Progenitor cell of endocrine pancreas (in vitro differentiated cells): Measurements from ENCODE around the gene FAM131C. TPM values are rescaled to one million over a fixed set of nuclear protein-coding genes. Genes with fewer than 3 reads are reported as not detected.
A peak's percentile ranks its signal among the peaks of the same experiment; 100 is the strongest.

Source experiments
- DNase-seq: peaks from one replicate; pipeline ENCODE4 v3.0.0; 2021; ENCODE audit warnings: low spot score; ENCODE audit not compliant: unreplicated experiment
- H3K27ac Mint-ChIP-seq: 2 replicates; pipeline ENCODE4 v1.8.0; 2021; ENCODE audit warnings: mild to moderate bottlenecking, moderate library complexity, mixed read lengths
- H3K27me3 Mint-ChIP-seq: 2 replicates; pipeline ENCODE4 v1.8.0; 2021; ENCODE audit warnings: mixed read lengths
- H3K36me3 Mint-ChIP-seq: 2 replicates; pipeline ENCODE4 v1.8.0; 2022; ENCODE audit warnings: mixed read lengths; ENCODE audit not compliant: insufficient read depth
- H3K4me1 Mint-ChIP-seq: 2 replicates; pipeline ENCODE4 v1.8.0; 2021; ENCODE audit warnings: low read depth, mixed read lengths
- H3K4me3 Mint-ChIP-seq: 2 replicates; pipeline ENCODE4 v1.8.0; 2021; ENCODE audit warnings: low read depth, mild to moderate bottlenecking, moderate library complexity, mixed read lengths
- H3K9me3 Mint-ChIP-seq: 2 replicates; pipeline ENCODE4 v1.8.0; 2021; ENCODE audit warnings: low read depth, mixed read lengths
- total RNA-seq: library from RNA; stranded (reverse); gene quantifications from 2 replicates; pipeline ENCODE4 v1.2.1, GENCODE V29; 2021
- TF ChIP-seq, protein P1 (sequence below): fragments of 200-600 bp; sonication (generic); IDR thresholded peaks from one replicate; pipeline ENCODE4 v1.5.0; 2021; ENCODE audit warnings: antibody characterized with exemption, mild to moderate bottlenecking; ENCODE audit not compliant: unreplicated experiment

Gene FAM131C
- total RNA-seq, 1 donor from 2014 or later, result 1.2 TPM

DNA sequence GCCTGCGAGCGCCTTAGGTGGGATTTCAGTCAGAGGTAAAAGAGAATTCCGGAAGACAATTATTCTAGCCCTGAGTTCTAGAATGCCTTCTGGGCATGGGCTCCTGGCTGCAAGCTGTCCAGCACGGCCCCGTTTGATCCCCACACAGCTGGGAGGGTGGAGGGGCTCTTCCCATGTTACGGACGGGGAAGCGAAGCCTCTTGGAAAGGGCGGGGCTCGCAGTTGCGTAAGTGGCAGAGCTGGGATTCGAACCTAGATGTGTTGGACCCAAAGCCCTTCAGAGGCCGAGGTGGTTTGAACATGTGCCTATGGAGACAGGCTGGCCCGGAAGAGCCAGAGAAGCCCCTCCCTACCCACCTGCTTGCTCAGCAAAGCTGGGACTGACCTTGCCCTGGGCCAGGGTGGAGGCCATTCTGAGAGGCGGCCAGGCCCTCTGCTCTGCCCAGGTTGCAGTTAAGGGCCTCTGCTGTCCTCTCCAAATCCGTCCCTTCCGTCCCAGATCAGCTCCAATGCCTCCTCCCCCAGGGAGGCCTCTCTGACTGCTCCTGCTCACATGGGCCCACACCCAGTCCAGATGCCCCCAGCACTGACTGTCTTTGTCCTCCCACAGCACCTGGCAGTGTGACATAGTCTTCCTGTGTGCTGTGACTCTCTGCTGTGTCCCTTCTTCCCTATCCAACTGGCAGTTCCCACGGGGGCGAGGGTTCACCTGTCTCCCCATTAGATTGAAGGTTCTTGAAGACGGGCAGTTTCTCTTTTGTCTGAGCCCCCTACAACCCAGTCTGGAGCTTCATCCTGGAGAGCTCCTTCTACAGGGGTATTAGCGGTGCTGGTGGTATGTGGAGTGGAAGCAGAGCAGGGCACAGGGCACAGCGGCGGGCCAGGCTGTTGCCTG lies 54.5 kb downstream of the FAM131C start:
- peaks cover 28% of the 10 kb centered on the region for H3K27me3 Mint-ChIP-seq
- H3K36me3 Mint-ChIP-seq, result no peaks in the 10 kb centered on the region
- TF ChIP-seq, protein P1, sequence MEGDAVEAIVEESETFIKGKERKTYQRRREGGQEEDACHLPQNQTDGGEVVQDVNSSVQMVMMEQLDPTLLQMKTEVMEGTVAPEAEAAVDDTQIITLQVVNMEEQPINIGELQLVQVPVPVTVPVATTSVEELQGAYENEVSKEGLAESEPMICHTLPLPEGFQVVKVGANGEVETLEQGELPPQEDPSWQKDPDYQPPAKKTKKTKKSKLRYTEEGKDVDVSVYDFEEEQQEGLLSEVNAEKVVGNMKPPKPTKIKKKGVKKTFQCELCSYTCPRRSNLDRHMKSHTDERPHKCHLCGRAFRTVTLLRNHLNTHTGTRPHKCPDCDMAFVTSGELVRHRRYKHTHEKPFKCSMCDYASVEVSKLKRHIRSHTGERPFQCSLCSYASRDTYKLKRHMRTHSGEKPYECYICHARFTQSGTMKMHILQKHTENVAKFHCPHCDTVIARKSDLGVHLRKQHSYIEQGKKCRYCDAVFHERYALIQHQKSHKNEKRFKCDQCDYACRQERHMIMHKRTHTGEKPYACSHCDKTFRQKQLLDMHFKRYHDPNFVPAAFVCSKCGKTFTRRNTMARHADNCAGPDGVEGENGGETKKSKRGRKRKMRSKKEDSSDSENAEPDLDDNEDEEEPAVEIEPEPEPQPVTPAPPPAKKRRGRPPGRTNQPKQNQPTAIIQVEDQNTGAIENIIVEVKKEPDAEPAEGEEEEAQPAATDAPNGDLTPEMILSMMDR, result no peak
- H3K4me3 Mint-ChIP-seq, result no peak overlapping the region
- H3K9me3 Mint-ChIP-seq, result no peaks in the 10 kb centered on the region
- peaks cover 14% of the 10 kb centered on the region for H3K4me1 Mint-ChIP-seq
- H3K27ac Mint-ChIP-seq, result peak overlapping the region; percentile 80
- no peak for DNase-seq

DNA sequence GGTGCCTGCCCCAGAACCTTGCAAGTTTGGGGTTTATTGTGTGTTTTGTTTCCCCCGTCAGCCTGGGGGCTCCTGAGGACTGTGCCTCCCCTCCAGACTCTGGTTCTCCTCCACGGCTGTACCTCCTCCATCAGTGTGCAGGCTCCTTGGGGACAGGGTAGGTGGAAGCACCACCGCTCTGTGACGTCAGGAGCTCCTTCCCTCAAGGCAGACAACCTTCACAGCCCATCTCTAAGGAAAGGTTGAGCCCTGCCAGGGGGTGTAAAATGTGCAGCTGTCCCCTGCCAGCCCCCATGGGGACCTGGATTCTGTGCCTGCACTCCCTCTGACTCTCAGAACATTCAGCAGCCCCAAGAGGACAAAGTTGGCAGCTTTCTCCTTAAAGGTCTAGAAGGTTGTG lies 55.1 kb downstream of the FAM131C start:
- Mint-ChIP-seq H3K36me3 (no peaks in the 10 kb centered on the region), H3K9me3 (no peaks in the 10 kb centered on the region), H3K27me3 (peaks cover 25% of the 10 kb centered on the region), H3K4me3 (no peak overlapping the region), H3K27ac (no peak overlapping the region), H3K4me1 (peaks cover 16% of the 10 kb centered on the region)
- no peak for DNase-seq
- TF ChIP-seq, protein P1, result no peak

DNA sequence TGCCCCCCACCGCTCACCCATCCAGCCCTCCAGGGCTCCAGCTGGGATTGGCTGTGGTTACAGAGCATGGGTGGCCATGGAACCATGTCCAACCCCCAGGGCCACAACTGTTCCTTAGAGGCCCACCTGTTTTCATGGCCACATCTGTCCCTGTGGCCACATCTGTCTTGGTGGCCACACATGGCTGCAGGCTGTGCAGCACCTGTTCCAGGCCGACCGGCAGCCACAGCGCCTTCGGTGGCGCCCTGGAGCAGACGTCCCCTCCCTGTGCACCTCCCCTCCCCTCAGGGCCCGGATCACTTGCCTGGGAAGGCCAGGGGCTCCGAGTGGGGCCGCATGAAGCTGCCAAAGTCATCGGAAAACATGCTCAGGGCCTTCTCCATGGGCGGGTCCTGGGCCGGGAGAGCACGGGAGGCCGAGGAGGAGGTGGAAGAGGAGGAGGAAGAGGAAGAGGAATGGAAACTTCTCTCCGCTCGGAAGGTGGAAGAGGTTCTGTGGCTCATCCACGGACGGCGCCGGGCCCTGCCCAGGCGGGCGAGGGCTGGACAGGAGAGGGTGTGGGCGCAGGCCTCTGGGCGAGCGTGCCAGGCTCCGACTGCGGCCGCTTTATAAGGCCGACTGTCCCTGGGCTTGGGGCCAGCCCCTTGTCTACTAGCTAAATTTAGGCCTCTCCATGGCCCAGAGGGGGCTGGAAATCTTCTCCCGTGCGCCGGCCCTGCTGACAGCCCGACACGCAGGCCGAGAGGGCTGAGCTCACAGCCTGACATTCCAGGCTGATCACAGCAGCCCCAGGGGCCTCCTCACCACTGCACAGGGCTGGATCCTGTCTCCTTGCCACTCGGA lies 55.8 kb downstream of the FAM131C start, which contains the start of gene HSPB7:
Gene HSPB7, minus strand, starts transcription at position 583 of the 843 bp plus-strand sequence. Its CDS starts 80 bp downstream, at position 503.
- H3K27ac Mint-ChIP-seq, result no peak within 1 kb of the TSS
- TF ChIP-seq, protein P1, result peak; percentile 24
- no peaks in the 10 kb centered on the region for H3K36me3 Mint-ChIP-seq
- no peak within 1 kb of the TSS for H3K4me3 Mint-ChIP-seq
- H3K27me3 Mint-ChIP-seq, result peaks cover 25% of the 10 kb centered on the region
- H3K9me3 Mint-ChIP-seq, result no peaks in the 10 kb centered on the region
- no peak for DNase-seq
- peaks cover 16% of the 10 kb centered on the region for H3K4me1 Mint-ChIP-seq

DNA sequence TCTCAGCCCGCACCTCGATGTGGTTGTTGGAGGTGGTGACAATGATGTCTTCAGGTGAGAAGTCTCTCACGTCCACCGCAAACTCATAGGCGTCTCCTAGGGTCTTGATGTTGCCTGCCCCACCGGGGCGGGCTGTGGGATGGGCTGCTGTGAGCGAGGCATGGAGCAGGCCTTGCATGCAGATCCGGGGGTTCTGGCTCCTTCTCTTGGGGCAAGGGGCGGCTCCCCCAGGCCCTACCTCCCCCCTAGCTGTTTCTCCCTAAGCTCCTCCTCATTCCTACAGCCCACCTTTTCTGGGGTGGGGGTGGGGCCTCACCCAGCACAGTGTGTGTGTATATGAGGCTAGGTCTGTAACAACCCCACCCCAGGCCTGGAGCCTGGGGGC lies 56.4 kb downstream of the FAM131C start:
- Mint-ChIP-seq H3K36me3 (no peaks in the 10 kb centered on the region), H3K27ac (no peak overlapping the region), H3K27me3 (peaks cover 19% of the 10 kb centered on the region), H3K4me1 (peaks cover 16% of the 10 kb centered on the region), H3K9me3 (no peaks in the 10 kb centered on the region), H3K4me3 (no peak overlapping the region)
- TF ChIP-seq, protein P1, result no peak
- no peak for DNase-seq
